A549 (cell line): ENCODE measurements around the gene NR2C2AP. TPM values are rescaled to one million over a fixed set of nuclear protein-coding genes. Genes with fewer than 3 reads are reported as not detected.

Experiments used
- ATAC-seq, 2 experiments: fragments of 200-7000 bp in 1 of 2; fragments of >200 bp in 1 of 2; cut with Nextera tagmentation in 1 of 2; cut with Tn5 transposase in 1 of 2; 3 replicates each; pipeline versions ENCODE4 v1.8.0 to v1.9.1; 2018 to 2020; ENCODE audit warnings: mild to moderate bottlenecking in 1 of 2, moderate library complexity in 1 of 2
- CTCF ChIA-PET: fragments of 300-600 bp; sonication (Branson Sonifier 250); formaldehyde crosslinking; extraction: SDS; loops from one replicate; lab custom pipeline; 2021; ENCODE audit warnings: antibody characterized with exemption, inconsistent platforms; lab: Yijun Ruan, JAX
- POLR2A ChIA-PET: fragments of 350-600 bp; formaldehyde crosslinking; extraction: SDS; loops from one replicate; lab custom pipeline; 2021; ENCODE audit warnings: antibody characterized with exemption, inconsistent platforms; lab: Yijun Ruan, JAX
- DNase-seq, 2 experiments: peaks; one replicate each; pipeline versions ENCODE4 v3.0.0 to v3.0.0-alpha.2; 2011 to 2016; ENCODE audit warnings: low read depth in 1 of 2, low spot score in 1 of 2
- FAIRE-seq: peaks from 2 replicates; lab custom pipeline; 2011; peaks lifted over from hg19 to GRCh38; lab: Jason Lieb, UNC
- H3K27ac ChIP-seq, 2 experiments: fragments of >200 bp; sonication (Bioruptor Twin); formaldehyde crosslinking; 3 replicates each; pipeline ENCODE4 v1.5.1; 2016 to 2017
- H3K4me1 ChIP-seq: fragments of >200 bp; sonication (Bioruptor Twin); formaldehyde crosslinking; 3 replicates; pipeline ENCODE4 v1.6.1; 2016
- H3K4me2 ChIP-seq: fragments of >200 bp; sonication (Bioruptor Twin); formaldehyde crosslinking; 3 replicates; pipeline ENCODE4 v1.6.1; 2016
- H3K4me3 ChIP-seq: fragments of >200 bp; sonication (Bioruptor Twin); formaldehyde crosslinking; 3 replicates; pipeline ENCODE4 v1.5.1; 2016
- H3K9me3 ChIP-seq: fragments of >200 bp; sonication (Bioruptor Twin); formaldehyde crosslinking; 3 replicates; pipeline ENCODE4 v1.6.1; 2016
- E2F6 ChIP-seq: IDR thresholded peaks from 2 replicates; pipeline ENCODE4 v1.6.1; 2012; ENCODE audit warnings: low read depth, borderline replicate concordance
- EHMT2 ChIP-seq: fragments of 200-600 bp; sonication (generic); IDR thresholded peaks from 2 replicates; pipeline ENCODE4 v1.6.1; 2016; ENCODE audit warnings: antibody characterized with exemption, low read depth, mild to moderate bottlenecking, moderate library complexity
- FOSL2 ChIP-seq, 2 experiments: fragments of 450-650 bp in 1 of 2; fragments of >200 bp in 1 of 2; sonication (Bioruptor Twin) in 1 of 2; formaldehyde crosslinking; IDR thresholded peaks; 2 replicates each; pipeline versions ENCODE4 v1.5.0 to v1.6.1; 2016 to 2020; ENCODE audit warnings: mild to moderate bottlenecking in 1 of 2, moderate library complexity in 1 of 2
- HDAC2 ChIP-seq: fragments of 200-600 bp; sonication (generic); IDR thresholded peaks from 2 replicates; pipeline ENCODE4 v1.6.1; 2016
- HOXB5 ChIP-seq: fragments of 250-450 bp; sonication (Bioruptor Pico); IDR thresholded peaks from 2 replicates; pipeline ENCODE4 v1.5.0; 2020; ENCODE audit warnings: mild to moderate bottlenecking, moderate library complexity
- KDM1A ChIP-seq: fragments of 200-600 bp; sonication (generic); IDR thresholded peaks from 2 replicates; pipeline ENCODE4 v1.6.1; 2016; ENCODE audit warnings: low read depth, mild to moderate bottlenecking
- MAX ChIP-seq: IDR thresholded peaks from 2 replicates; pipeline ENCODE4 v1.6.1; 2012
- MAZ ChIP-seq: fragments of 150-350 bp; IDR thresholded peaks from 2 replicates; pipeline ENCODE4 v1.6.1; 2014; ENCODE audit warnings: antibody characterized with exemption, low read depth, low read length, borderline replicate concordance
- NFE2L2 ChIP-seq: fragments of 150-350 bp; conservative IDR thresholded peaks from 2 replicates; pipeline ENCODE4 v1.6.1; 2014; ENCODE audit warnings: low read length
- NPAS2 ChIP-seq: fragments of 250-450 bp; sonication (Bioruptor Pico); IDR thresholded peaks from 2 replicates; pipeline ENCODE4 v1.8.0; 2022; ENCODE audit warnings: mild to moderate bottlenecking, moderate library complexity, borderline replicate concordance
- RAD21 ChIP-seq, 2 experiments: fragments of >200 bp in 1 of 2; sonication (Bioruptor Twin) in 1 of 2; formaldehyde crosslinking in 1 of 2; IDR thresholded peaks in 1 of 2; conservative IDR thresholded peaks in 1 of 2; 2 replicates in 1 of 2; 3 replicates in 1 of 2; pipeline ENCODE4 v1.6.1; 2012 to 2018; ENCODE audit warnings: inconsistent platforms in 1 of 2
- RCOR1 ChIP-seq: fragments of 150-350 bp; IDR thresholded peaks from 2 replicates; pipeline ENCODE4 v1.6.1; 2014; ENCODE audit warnings: antibody characterized with exemption, low read length, low read depth
- ZFP36 ChIP-seq: fragments of 450-650 bp; IDR thresholded peaks from 2 replicates; pipeline ENCODE4 v1.6.1; 2014; ENCODE audit warnings: borderline replicate concordance; ENCODE audit not compliant: partially characterized antibody
- WGBS: methylation state at CpG from one replicate; pipeline ENCODE4 v1.1.6; 2017; ENCODE audit errors: missing lambda C conversion rate; 5-methylcytosine and 5-hydroxymethylcytosine counted together
- polyA plus RNA-seq, 4 experiments: library from polyadenylated mRNA; depleted of rRNA in 3 of 4; stranded (reverse); fragments of >200 nt; fragmentation: RNase III in 1 of 4; extraction: RNeasy Plus Mini Kit Qiagen cat#74134 plus additional on column Dnase treatment in 1 of 4; gene quantifications; 2 replicates in 3 of 4; 3 replicates in 1 of 4; pipeline ENCODE4 v1.2.3, GENCODE V29; 2011 to 2017

NR2C2AP gene
- polyA plus RNA-seq, 2 of the 4 experiments (the other 2 are of a cell fraction): 20.0 to 24.6 TPM

GRCh38 chr19:19209372-19209771 lies 6.2 kb upstream of the NR2C2AP start:
- WGBS: 19% methylated on average over 9 of the region's 9 CpGs
- no peaks in the 10 kb centered on the region for H3K9me3 ChIP-seq
- no peak overlapping the region for H3K4me3 ChIP-seq
- 0 out of 6 replicates have a peak, but pooled peaks of 1 of the 2 experiments have one; percentile 22 for ATAC-seq
- no peak for DNase-seq
- ChIA-PET CTCF (no interaction called here), POLR2A (no interaction called here)
- TF ChIP-seq RAD21 (conservative IDR thresholded peaks at IDR 0.05 in 1 of 2, IDR thresholded peaks at IDR 0.05 in 1 of 2) (no peak), NPAS2 (CRISPR knock-in tag) (no peak)
- FAIRE-seq: no peak
- H3K4me1 ChIP-seq: no peaks in the 10 kb centered on the region
- H3K4me2 ChIP-seq: no peak overlapping the region
- H3K27ac ChIP-seq: no peak overlapping the region

- no peaks in the 10 kb centered on the region for H3K9me3 ChIP-seq
- ATAC-seq: no peak
- ChIA-PET POLR2A (interaction anchor here (0.6 kb wide), 1 partner anchor 14 kb away, joined by 3 read pairs; no protein-coding TSS in a partner anchor), CTCF (interaction anchor here (1.0 to 1.2 kb wide), 2 partner anchors 12 to 14 kb away, joined by 3 read pairs; no protein-coding TSS in a partner anchor)
- no peak overlapping the region for H3K27ac ChIP-seq
- TF ChIP-seq NFE2L2: no peak
- no peak for TF ChIP-seq EHMT2
- no peak for TF ChIP-seq MAX
- TF ChIP-seq E2F6: no peak
- H3K4me3 ChIP-seq: no peak overlapping the region
- H3K4me2 ChIP-seq: no peak overlapping the region
- no peaks in the 10 kb centered on the region for H3K4me1 ChIP-seq
- no peak for DNase-seq
- WGBS: 83% methylated on average over 3 of the region's 8 CpGs
- FAIRE-seq: no peak
Observed at GRCh38 chr19:19207637-19208572, 4.7 kb upstream of the NR2C2AP start.

- 9% methylated on average over 3 of the region's 5 CpGs for WGBS
- Histone ChIP-seq H3K4me3 (no peak overlapping the region), H3K9me3 (no peaks in the 10 kb centered on the region), H3K27ac (no peak overlapping the region), H3K4me1 (0 out of 3 replicates have a peak, but pooled peaks cover 5% of the 10 kb centered on the region), H3K4me2 (no peak overlapping the region)
- CTCF ChIA-PET: no interaction called here
- FAIRE-seq (no peak), ATAC-seq (no peak), DNase-seq (no peak)
- POLR2A ChIA-PET: no interaction called here
- no peak for TF ChIP-seq MAZ
Observed at GRCh38 chr19:19206938-19207337, 3.7 kb upstream of the NR2C2AP start.

GRCh38 chr19:19205416-19206410 lies 2.5 kb upstream of the NR2C2AP start:
- TF ChIP-seq KDM1A (peak; percentile 22; the same call in 1 of the 2 replicates), HDAC2 (no peak), HOXB5 (CRISPR knock-in tag) (no peak), NFE2L2 (no peak), FOSL2 (IDR thresholded peaks at IDR 0.05) (no peak), FOSL2 (CRISPR knock-in tag; IDR thresholded peaks at IDR 0.05) (no peak), RCOR1 (no peak), ZFP36 (peak; percentile 13)
- Histone ChIP-seq H3K9me3 (no peaks in the 10 kb centered on the region), H3K4me1 (0 out of 3 replicates have a peak, but pooled peaks cover 7% of the 10 kb centered on the region), H3K4me2 (no peak overlapping the region), H3K27ac (no peak overlapping the region), H3K4me3 (no peak overlapping the region)
- ChIA-PET POLR2A (no interaction called here), CTCF (interaction anchor here (1.0 kb wide), 1 partner anchor 25 kb away, joined by 3 read pairs; no protein-coding TSS in a partner anchor)
- ATAC-seq: no peak
- FAIRE-seq: no peak
- 55% methylated on average over 8 of the region's 14 CpGs for WGBS
- no peak for DNase-seq
